HEK293T (cell line): ENCODE measurements around the gene FGFR4.

Source experiments
- ARNT ChIP-seq: fragments of 450-650 bp; IDR thresholded peaks from 2 replicates; pipeline ENCODE4 v1.6.1; 2017; ENCODE audit warnings: mild to moderate bottlenecking
- BHLHE40 ChIP-seq: fragments of 450-650 bp; IDR thresholded peaks from 2 replicates; pipeline ENCODE4 v1.6.1; 2016; ENCODE audit warnings: mild to moderate bottlenecking, moderate library complexity, borderline replicate concordance
- ELF4 ChIP-seq: fragments of 450-650 bp; IDR thresholded peaks from 2 replicates; pipeline ENCODE4 v1.6.1; 2017; ENCODE audit warnings: antibody characterized with exemption
- FOXA1 ChIP-seq: fragments of 450-650 bp; IDR thresholded peaks from 2 replicates; pipeline ENCODE4 v1.6.1; 2016; ENCODE audit warnings: mild to moderate bottlenecking
- FOXK2 ChIP-seq: fragments of 450-650 bp; IDR thresholded peaks from 2 replicates; pipeline ENCODE4 v1.6.1; 2016; ENCODE audit warnings: mild to moderate bottlenecking
- FOXM1 ChIP-seq: fragments of 450-650 bp; IDR thresholded peaks from 2 replicates; pipeline ENCODE4 v1.6.1; 2017; ENCODE audit warnings: mild to moderate bottlenecking, borderline replicate concordance
- HDGF ChIP-seq: fragments of 450-650 bp; IDR thresholded peaks from 2 replicates; pipeline ENCODE4 v1.6.1; 2017; ENCODE audit warnings: antibody characterized with exemption, borderline replicate concordance
- NFRKB ChIP-seq: fragments of 450-650 bp; IDR thresholded peaks from 2 replicates; pipeline ENCODE4 v1.6.1; 2016; ENCODE audit warnings: mild to moderate bottlenecking, moderate library complexity
- SP1 ChIP-seq: fragments of 450-650 bp; IDR thresholded peaks from 2 replicates; pipeline ENCODE4 v1.6.1; 2017
- SUZ12 ChIP-seq: fragments of 450-650 bp; IDR thresholded peaks from 2 replicates; pipeline ENCODE4 v1.6.1; 2016; ENCODE audit warnings: mild to moderate bottlenecking
- TARDBP ChIP-seq: fragments of 450-650 bp; IDR thresholded peaks from 2 replicates; pipeline ENCODE4 v1.6.1; 2016
- ZNF384 ChIP-seq: fragments of 450-650 bp; IDR thresholded peaks from 2 replicates; pipeline ENCODE4 v1.6.1; 2016
- TF ChIP-seq, protein P1 (sequence below): fragments of 450-650 bp; IDR thresholded peaks from 2 replicates; pipeline ENCODE4 v1.6.1; 2016

GRCh38 chr5:177071666-177072385 lies 14.9 kb upstream of the FGFR4 start:
- TF ChIP-seq FOXA1 (no peak), NFRKB (no peak), ZNF384 (no peak), FOXM1 (no peak), ELF4 (no peak), FOXK2 (no peak), SUZ12 (no peak), TARDBP (no peak), ARNT (no peak), HDGF (no peak), SP1 (no peak), BHLHE40 (no peak)
- TF ChIP-seq, protein P1, sequence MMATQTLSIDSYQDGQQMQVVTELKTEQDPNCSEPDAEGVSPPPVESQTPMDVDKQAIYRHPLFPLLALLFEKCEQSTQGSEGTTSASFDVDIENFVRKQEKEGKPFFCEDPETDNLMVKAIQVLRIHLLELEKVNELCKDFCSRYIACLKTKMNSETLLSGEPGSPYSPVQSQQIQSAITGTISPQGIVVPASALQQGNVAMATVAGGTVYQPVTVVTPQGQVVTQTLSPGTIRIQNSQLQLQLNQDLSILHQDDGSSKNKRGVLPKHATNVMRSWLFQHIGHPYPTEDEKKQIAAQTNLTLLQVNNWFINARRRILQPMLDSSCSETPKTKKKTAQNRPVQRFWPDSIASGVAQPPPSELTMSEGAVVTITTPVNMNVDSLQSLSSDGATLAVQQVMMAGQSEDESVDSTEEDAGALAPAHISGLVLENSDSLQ, result no peak
